DMS 273 (cell line): Measurements from ENCODE around the gene LUC7L2.
"Not testable (repeated sequence)": the region's sequence is repeated elsewhere in the genome, so short reads cannot be mapped to it uniquely, and the experiment has no call there.

ENCODE experiments used
- DNase-seq: peaks from one replicate; lab custom pipeline; 2025; ENCODE audit not compliant: unreplicated experiment; lab: John Stamatoyannopoulos, UW

The LUC7L2 gene

GRCh38 chr7:139359366-139360209 is at the start of gene LUC7L2:
LUC7L2 (plus strand) TSS chr7:139359894; CDS start chr7:139360262, 368 bp downstream.
- DNase-seq, result peak; percentile 100

GRCh38 chr7:139317939-139318505 is 41.7 kb upstream of the LUC7L2 start:
- no peak for DNase-seq

- peak; percentile 73 for DNase-seq
Measured at GRCh38 chr7:139321071-139321745, 38.5 kb upstream of the LUC7L2 start.

- not testable (repeated sequence) for DNase-seq
Measured at GRCh38 chr7:139324709-139325108, 35.0 kb upstream of the LUC7L2 start.

DNA sequence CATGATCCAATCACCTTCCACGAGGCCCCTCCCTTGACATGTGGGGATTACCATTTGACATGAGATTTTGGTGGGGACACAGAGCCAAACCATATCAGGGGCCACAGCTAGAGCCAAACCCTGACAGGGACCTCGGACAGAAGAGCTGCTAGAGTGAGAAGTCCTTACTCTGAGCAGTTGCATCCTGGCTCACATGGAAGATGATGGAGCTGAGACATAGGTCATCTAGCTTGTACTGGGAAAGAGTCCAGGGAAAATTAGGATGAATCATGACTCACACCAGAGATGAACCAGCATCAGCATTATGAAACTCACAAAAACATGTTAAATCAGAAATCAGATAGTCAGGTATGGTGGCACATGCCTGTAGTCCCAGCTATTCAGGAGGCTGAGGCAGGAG is 31.3 kb upstream of the LUC7L2 start:
- DNase-seq, result no peak

- no peak for DNase-seq
Measured at GRCh38 chr7:139329119-139329518, 30.6 kb upstream of the LUC7L2 start.

DNA sequence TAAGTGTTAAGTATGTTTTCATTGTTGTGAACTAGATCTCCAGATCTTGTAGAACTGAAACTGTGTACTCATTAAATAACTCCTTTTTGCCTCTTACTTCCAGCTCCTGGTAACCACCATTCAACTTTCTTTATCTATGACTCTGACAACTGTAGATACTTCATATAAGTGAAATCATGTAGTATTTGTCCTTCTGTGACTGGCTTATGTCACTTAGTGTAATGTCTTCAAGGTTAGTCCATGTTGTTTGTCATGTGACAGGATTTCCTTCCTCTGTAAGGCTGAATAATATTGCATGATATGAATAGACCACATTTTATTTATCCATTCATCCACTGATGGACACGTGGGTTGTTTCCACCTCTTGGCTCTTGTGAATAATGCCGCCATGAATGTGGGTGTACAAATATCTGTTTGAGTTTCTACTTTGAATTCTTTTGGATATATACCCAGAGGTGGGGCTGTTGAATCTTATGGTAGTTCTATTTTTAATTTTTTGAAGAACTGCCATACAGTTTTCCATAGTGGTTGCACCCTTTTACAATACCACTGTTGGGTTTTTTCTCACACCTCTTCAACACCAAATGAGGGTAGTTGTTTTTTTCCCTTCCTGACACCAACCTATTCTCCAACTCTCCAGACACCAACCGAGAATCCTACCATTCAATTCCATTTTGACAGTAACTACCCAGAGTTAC is 29.2 kb upstream of the LUC7L2 start:
- no peak for DNase-seq

DNA sequence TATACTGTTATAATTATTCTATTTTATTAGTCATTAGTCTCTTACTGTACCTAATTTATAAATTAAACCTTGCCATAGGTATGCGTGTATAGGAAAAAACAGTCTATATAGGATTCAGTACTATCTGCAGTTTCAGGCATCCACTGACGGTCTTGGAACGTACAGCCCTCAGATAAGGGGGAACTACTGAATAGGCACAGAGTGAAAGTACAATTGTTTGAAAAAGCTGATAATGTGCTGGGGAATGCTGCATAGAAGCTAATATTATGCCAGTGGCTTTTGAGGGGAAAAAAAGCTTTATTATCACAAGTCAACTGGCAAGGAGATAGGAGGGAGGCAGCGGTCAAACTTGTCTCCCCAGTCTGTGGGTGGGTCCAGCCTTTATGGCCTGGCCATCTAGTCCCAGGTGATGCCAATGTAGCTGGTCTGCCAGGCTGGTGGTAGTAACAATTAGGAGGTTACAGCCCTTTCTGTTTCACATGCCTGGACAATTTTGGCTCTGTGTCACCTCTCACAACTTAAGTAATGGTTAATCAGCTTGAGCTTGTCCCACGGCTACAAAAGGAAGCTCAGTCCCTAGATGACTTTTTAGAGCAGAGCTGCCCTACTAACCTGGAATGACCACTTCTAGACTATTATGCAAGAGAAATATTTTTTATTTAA is 26.9 kb upstream of the LUC7L2 start:
- no peak for DNase-seq

- DNase-seq, result not testable (repeated sequence)
Measured at GRCh38 chr7:139333443-139333842, 26.3 kb upstream of the LUC7L2 start.

DNA sequence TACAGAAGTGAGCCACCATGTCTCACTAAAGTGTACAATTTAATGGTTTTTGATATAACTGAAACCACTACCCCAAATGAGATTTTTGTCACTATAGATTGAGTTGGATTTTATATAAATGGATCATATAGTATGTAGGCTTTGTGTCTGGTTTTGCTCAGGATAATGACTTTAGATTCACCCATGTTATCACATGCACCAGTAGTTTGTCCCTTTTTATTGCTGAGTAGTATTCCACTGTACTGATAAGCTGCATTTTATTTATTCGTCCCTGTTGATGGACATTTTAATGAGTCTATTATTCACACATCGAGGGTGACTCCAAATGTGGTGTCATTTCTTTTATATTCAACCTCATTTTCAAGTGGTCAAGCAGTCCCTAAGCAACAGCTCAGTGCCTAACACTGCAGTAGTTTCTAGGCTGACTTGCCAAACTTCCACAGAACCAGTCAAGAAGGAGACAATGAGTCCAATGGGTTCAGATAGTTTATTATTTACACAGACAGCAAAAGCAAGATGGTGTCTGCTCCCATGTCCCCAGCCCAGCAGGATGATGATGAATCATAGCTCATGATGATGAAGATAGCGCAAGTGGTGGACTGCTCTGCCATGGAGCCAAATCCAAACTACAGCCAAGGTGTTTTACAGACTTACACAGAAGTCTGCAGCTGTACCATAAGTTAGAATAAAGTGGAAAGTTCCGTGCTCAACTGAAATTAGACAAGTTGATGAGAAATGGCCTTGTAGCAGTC is 25.1 kb upstream of the LUC7L2 start:
- DNase-seq, result no peak

DNA sequence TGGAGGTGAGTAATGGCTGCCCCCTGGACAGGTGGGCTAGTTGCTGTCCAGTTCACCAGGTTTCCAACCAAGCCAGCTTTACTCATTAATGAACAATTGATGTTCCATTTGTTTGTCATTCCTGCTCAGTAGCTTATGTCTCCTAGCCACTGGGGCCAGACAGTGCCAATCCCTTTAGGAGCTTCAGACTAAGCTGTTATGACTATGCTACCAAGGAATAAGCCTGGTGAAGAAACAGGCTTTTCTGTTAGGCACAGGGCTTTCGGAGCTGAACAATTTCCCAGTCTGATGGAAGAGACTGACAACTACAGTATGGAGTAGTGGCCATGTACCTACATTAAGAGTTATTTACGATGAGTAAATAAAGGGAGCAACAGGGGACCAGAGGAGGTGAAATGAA is 20.7 kb upstream of the LUC7L2 start:
- DNase-seq, result no peak

- no peak for DNase-seq
Measured at GRCh38 chr7:139339698-139340036, 20.0 kb upstream of the LUC7L2 start.

DNA sequence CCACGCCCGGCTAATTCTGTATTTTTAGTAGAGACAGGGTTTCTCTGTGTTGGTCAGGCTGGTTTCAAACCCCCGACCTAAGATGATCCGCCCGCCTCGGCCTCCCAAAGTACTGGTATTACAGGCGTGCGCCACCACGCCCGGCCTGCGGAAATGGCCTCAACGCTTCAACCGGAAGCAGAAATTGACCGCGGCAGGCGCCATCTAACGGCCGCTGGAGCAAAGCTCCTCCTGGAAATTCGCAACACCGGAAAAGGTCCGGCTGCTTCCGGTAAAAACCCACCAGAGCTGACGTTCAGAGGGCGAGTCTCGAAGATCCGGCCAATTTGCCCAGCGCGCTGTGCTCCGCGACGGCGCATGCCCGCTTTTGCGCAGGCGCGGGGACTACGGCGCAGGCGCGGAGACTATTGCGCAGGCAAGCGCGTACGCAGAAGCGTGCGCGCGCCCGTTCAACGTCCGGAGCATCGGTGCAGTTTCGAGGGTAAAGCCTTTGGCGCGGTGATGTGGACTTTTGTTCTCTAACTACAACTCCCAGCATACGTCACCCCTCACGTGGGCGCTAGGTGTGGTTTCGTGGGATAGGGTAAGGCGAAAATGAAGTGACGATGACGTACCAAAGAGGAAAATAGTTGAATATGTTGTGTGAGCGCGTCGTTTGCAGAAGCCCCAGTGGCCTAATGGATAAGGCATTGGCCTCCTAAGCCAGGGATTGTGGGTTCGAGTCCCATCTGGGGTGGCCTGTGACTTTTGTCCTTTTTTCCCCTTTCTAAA is 19.5 kb upstream of the LUC7L2 start:
- peak; percentile 100 for DNase-seq

DNA sequence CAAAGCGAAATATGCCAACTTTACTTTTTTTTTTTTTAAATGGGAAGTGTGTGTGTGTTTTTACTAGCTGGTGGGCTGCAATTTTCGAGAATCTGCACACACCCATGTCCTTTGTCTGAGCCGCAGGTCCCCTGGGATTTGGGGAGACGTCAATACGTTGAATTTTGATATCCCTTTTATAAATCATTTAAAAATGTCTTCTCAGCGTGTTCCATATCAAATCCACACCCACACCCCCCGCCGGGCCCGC is 19.0 kb upstream of the LUC7L2 start:
- no peak for DNase-seq

DNA sequence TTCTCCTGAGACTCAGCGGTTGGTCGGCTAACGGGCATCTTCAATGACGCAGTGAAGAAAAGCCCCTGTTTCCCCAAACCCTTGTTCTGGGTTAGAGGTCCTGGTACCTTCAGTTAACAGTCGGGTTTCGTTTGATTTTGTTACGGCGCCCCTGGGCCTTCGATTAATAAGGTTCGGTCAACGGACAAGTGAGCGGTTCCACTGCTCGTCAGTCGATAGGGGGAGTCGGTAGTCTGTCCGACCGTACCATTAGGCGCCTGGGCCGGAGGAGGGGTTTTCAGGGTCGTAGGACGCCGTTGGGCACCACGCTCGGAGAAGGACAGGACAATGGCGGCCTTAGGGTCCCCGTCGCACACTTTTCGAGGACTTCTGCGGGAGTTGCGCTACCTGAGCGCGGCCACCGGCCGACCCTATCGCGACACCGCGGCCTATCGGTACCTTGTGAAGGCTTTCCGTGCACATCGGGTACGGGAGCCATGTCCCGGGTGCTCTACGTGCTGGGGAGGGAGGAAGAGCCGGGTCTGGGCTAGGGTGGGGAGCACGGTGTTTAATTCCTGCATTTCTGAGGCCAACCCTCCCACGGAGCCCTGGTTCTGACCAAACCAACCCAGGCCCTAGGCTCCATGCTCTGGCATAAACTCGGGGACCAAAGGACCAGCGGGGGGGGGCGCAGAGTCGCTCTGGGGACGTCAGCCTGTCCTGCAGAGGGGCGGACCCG is 18.5 kb upstream of the LUC7L2 start, which contains the start of gene FMC1:
TSS of gene FMC1 (plus strand) at position 280 of the 718 bp plus-strand sequence. CDS start at position 328, 48 bp downstream.
- peak; percentile 99 for DNase-seq

DNA sequence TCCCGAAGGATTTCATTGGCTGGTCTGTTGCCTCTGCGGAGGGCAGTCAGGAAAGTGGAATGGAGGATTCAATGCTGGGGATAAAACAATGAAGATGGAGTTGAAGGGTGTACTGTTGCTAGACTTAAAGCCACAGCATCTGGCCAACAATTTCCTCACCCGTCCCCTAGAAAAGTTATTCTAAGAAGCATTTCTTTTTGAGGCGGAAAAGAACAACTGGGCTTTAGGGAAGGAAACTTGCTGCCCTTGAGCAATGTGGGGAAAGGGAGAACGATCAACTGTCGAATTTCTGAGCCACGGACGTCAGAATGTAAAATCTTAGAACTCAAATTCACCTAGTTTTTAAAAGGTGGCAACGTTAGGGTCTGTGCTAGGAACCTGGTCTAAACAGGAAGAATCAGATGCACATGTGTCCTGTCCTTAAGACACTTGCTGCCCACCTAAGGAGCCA is 17.9 kb upstream of the LUC7L2 start:
- DNase-seq, result no peak

DNA sequence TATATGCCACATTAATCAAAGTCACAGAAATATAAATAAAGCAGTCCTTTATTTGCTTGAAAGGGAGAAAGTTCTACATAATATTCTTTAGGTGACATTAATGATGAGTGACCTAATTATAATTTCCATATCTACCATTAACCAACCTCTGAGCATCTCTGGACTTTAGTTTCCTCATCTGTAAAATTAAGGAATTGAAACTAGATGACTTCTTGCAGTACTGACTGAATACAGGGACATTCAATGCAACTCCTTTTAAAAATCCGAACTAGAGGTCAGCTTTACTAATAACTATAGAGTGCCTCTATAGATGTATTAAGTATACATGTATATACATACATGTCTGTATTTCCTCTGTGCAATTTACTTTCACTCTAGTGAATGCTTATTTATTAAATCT is 14.7 kb upstream of the LUC7L2 start:
- DNase-seq, result no peak

- no peak for DNase-seq
Measured at GRCh38 chr7:139351027-139351426, 8.7 kb upstream of the LUC7L2 start.

DNA sequence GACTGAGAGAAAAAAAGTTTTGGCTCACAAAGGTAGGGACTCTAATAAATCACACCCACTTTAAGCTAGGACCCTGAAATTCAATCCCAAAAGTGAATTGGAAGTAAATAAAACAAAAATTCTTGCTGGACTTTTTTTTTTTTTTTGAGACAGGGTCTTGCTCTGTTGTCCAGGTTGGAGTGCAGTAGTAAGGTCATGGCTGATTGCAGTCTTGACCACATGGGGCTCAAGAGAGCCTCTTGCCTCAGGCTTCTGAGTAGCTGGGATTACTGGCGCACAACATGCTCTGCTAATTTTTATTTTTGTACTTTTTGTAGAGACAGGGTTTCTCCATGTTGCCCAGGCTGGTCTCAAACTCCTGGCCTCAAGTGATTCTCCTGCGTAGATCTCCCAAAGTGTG is 5.0 kb upstream of the LUC7L2 start:
- no peak for DNase-seq
